ENCODE data around the gene PTPRC.

Gene PTPRC

DNA sequence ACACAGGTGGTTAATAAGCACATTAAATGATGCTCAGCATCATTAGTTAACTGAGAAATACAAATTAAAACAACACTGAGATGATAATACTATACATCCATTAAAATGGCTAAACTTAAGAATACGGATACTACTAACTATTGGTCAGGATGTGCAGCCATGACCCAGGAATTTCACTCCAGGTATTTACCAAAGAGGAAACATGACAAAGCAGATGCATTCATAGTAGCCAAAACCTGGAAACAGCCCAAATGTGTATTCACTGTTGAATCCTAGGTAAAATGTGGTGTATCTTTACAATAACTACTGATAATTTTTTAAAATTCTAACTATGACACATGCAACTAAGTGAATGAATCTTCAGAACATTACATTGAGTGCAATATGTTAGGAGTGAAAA is 73.0 kb downstream of the PTPRC start:
- no peak for DNase-seq

- no peak for DNase-seq
These were observed 74.2 kb downstream of the PTPRC start for GRCh38 chr1:198713081-198713480.

- DNase-seq: no peak
These were observed 75.4 kb downstream of the PTPRC start for GRCh38 chr1:198714271-198714670.

GRCh38 chr1:198716051-198716450 is 77.2 kb downstream of the PTPRC start:
- no peak for DNase-seq

- DNase-seq: no peak
These were observed 78.7 kb downstream of the PTPRC start for GRCh38 chr1:198717510-198717909.

- no peak for DNase-seq
These were observed 84.3 kb downstream of the PTPRC start for GRCh38 chr1:198723127-198723526.

GRCh38 chr1:198725090-198725489 is 86.2 kb downstream of the PTPRC start:
- DNase-seq: no peak

DNA sequence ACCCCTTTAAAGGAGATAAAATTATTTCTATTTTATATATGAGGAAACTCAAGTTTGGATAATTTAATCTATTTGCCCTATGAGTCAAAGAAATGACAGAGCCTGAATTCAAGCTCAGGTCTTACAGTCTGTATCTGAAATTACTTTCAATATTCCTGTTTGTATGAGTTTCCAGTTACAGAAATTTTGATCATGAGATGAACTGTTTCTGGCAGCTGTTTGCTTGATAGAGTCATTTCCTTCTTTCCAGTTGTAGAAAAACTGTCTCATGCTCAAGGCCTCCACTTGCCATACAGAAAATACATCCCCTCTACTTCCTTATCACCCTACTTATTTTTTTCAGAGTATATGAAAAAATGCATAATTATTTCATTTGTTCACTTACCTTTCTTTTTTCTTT is 87.6 kb downstream of the PTPRC start:
- DNase-seq: no peak

DNA sequence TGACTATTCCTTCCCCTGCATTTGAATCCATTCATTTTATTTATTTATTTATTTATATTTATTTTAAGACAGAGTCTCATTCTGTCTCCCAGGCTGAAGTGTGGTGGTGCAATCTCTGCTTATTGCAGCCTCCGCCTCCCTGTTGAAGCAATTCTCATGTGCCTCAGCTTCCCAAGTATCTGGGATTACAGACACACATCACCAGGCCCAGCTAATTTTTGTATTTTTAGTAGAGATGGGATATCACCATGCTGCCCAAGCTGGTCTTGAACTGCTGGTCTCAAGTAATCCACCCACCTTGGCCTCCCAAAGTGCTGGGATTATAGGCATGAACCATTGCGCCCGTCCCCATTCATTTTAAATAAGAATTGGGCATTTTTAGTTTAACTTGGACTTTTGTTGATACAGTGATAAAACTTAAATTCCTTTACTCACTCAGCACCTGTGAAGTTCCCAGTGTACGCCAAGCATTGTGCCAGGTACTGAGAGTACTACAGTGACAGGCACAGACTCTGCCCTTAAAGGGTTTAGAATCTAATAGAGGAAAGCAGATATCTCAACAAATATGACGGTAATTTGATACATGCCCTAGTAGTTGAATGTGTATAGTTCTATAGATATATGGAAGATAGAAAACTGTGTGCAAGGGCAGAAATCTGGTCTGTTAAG is 90.5 kb downstream of the PTPRC start:
- DNase-seq: no peak

DNA sequence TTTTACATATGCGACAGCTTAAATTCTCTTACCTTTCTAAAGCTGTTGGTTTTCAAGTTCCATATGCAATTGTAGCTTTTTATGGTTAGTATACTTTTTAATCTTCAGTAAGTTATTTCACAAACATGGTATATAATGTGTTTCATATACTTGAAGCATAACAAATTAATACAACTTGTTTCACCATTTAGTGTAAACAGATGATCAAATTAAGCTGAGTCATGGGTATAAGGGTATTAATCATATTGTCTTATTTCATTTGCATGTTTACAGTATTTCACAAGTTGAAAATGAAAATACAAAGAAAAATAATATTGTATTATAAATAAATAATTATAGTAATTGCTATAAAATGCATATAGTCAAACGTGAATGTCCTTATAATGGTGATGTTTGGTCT is 92.1 kb downstream of the PTPRC start:
- DNase-seq: no peak

DNA sequence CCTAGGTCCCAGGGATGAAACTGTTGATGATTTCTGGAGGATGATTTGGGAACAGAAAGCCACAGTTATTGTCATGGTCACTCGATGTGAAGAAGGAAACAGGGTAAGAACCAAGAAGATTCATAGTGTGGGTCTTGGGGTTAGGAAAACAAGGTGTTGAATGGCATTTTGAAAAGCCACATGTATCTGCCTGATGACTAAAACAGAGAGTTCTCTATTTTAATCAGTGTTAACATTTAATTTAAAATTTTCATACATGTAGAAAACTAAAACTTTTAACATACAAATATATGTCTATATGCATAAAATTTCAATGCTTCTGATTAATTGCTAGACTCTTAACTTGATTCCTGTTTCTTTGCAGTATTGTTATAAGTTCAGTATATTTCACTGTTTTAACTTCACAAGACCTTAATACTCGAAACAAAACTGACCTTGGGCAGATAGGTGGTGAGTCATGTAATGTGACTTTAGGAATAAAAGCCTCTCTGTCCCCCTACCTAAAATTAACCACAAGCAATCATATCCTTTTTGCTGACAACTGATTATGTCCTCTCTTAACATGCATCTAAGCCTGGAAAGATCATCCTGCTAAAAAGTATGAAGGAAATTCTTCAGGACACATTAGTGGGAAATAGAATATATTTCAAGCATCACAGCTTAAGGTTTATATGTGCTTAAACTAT is 95.6 kb downstream of the PTPRC start:
- DNase-seq: no peak

GRCh38 chr1:198741744-198742143 is 102.9 kb downstream of the PTPRC start:
- no peak for DNase-seq

GRCh38 chr1:198747127-198747526 is 108.3 kb downstream of the PTPRC start:
- DNase-seq: no peak

DNA sequence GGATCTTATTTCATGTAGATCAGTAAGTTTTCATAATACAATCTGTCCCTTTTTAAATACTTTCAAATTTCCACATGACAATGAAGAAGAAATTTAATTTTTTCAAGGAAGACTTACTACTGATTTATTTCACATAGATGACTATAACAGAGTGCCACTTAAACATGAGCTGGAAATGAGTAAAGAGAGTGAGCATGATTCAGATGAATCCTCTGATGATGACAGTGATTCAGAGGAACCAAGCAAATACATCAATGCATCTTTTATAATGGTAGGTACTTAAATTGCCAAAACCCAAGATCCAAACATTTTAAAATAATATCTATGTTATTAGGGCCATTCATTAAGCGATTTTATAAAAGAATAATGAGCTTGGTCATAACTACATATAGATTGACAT is 110.4 kb downstream of the PTPRC start:
- no peak for DNase-seq

DNA sequence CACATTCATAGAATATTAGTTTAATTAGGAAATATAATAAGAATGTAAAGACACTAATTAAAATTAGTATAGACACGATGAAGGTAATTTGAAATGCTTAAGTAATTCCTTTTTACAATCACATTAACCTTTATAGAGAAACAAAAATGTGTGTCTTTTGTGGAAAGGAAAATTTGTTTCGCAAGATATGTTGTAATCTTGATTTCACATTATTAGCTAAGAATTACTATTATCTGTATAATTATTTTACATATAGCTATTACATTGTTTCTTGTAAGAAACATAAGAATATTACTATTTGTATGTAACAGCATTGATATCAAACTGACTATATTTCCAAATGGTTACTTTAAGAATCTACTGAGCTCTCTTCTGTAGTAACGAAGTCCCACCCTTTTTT is 111.2 kb downstream of the PTPRC start:
- DNase-seq: no peak

DNA sequence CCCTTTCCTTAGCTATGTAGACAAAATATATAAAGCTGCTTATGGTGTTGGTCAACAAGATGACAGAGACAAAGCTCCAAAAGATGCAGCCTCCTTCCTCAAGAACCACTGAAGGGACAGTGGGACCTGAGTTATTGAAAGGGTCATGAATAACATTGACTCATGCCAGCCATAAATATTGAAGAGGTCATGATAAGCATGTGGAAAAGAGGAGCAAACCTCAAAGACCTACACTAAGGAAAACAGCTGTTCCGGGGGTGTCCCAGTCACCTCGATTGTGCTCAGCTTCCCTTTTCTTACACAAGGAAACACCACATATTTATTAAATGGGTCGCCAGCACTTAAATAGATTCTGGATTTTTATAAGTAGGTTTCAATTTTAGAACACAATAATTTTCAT is 112.9 kb downstream of the PTPRC start:
- DNase-seq: no peak

DNA sequence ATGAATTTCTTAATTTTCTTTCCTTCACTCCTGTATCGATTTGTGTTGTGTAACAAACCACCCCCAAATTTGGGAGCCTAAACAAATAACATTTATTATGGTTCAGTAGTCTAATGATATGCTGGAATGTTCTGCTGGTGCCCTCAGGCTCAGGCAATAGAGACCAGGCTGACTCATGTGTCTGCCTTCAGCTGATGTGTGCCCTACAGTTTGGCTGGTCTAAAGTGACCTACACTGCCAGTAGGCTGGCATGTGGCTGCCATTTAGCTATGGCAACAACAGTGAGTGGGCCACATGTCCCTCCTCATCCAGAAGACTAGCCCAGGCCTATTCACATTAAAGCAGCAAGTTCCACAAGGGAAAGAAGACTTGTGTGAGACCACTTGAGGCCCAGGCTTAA is 115.8 kb downstream of the PTPRC start:
- no peak for DNase-seq

DNA sequence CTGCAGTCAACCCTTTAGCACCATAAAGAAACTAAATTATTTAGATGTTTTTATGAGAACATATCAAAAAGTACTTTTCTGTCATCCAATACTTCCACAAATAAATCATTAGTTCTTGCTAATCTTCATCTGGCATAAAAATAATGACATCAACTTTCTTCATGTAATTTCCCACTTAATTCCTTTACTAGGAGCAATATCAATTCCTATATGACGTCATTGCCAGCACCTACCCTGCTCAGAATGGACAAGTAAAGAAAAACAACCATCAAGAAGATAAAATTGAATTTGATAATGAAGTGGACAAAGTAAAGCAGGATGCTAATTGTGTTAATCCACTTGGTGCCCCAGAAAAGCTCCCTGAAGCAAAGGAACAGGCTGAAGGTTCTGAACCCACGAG is 116.9 kb downstream of the PTPRC start:
- no peak for DNase-seq

DNA sequence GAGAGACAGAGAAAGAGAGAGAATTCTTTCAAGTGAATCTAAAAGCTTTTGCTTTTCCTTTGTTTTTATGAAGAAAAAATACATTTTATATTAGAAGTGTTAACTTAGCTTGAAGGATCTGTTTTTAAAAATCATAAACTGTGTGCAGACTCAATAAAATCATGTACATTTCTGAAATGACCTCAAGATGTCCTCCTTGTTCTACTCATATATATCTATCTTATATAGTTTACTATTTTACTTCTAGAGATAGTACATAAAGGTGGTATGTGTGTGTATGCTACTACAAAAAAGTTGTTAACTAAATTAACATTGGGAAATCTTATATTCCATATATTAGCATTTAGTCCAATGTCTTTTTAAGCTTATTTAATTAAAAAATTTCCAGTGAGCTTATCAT is 117.6 kb downstream of the PTPRC start:
- no peak for DNase-seq

DNA sequence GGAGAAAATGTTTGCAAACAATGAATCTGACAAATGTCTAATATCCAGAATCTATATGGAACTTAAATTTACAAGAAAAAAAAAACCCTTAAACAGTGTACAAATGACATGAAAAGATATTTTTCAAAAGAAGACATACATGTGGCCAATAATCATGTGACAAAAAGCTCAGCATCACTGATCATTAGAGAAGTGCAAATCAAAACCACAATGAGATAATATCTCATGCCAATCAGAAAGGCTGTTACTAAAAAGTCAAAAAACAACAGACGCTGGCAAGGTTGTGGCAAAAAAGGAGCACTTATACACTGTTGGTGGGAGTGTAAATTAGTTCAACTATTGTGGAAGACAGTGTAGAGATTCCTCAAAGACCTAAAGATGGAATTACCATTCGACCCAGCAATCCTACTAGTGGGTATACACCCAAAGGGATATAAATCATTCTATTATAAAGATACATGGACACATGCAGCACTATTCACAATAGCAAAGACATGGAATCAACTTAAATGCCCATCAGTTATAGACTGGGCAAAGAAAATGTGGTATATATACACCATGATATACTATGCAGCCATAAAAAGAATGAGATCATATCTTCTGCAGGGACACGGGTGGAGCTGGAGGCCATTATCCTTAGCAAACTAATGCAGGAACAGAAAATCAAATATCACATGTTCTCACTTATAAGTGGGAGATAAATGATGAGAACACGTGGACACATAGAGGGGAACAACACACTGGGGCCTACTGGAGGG is 123.2 kb downstream of the PTPRC start:
- DNase-seq: no peak

DNA sequence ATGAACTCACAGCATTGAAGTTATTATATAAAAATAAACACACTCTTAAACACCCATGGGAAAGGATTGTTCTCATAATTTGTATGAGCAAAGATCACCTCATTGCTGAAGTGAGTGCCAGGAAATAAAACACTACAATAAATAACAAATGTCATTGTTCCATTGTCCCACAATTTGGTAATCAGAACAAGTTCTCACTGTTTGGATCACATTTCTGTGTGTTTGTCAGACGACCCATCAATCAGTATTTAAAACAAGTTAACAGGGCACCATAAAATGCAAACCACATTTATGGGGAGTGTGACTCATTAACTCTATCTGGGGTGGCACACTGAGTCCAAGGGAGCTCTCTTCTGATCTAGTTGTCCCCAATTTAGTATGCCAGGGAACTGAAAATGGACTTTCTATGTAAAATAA is 124.5 kb downstream of the PTPRC start:
- no peak for DNase-seq

GRCh38 chr1:198764748-198765147 is 125.9 kb downstream of the PTPRC start:
- DNase-seq: no peak

DNA sequence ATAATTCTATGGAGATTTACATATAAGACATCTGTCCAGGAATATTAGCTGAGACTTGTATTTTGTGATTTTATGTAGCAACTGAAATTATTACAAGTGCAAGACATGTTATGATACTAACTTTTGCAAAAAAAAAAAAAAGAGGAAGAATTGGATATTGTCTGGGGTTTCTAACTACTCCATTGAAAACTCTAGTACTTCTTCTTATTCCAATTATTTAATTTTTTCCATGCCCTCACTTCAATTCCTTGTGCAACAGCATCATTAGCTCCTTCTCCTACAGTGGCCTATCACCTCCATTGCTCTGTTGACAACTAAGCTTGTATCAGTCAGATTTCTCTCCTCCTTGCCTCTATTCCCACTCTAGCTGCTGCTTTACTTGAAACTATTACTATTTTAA is 126.6 kb downstream of the PTPRC start:
- no peak for DNase-seq

DNA sequence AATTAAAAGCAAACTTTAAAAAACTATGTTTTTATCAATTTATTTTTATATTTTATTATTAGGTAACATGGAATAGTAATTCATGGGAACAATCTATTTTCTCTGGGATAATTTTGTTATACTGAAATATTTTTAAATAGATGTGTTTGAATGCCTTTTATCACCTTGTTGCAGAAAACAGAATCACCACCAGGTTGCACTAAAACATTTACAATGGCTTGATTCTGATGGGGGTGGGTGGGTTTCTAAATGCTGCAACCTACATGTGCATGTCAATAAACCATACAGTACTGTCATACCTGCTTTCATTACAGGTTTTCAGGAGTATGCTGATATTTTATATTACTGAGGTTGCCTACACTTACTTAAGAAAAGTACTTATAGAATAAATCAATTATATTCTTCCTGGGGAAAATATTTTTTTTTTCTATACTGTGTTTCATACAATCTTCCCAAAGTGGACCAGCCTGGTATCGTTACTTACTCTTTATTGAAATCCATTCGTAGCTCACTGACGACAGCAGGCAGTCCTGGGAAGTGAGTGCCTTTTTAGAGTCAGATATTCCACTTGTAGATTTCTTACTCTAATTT is 132.8 kb downstream of the PTPRC start:
- DNase-seq: peak; percentile 28

Measured in right hindlimb (tissue), 1 donor.